HepG2 (cell line): ENCODE results near the gene CNNM2. TPM values are rescaled to one million over a fixed set of nuclear protein-coding genes. Genes with fewer than 3 reads are reported as not detected.

Experiments used
- CREM ChIP-seq, 2 experiments: sonication (generic) in 1 of 2; formaldehyde crosslinking in 1 of 2; IDR thresholded peaks; 2 replicates each; pipeline versions ENCODE4 v1.4.0 to v1.6.1; 2016 to 2020; ENCODE audit warnings: antibody characterized with exemption in 1 of 2, mild to moderate bottlenecking in 1 of 2, missing genetic modification reagents in 1 of 2
- HDAC1 ChIP-seq: sonication (generic); formaldehyde crosslinking; IDR thresholded peaks from 2 replicates; pipeline ENCODE4 v1.5.1; 2020; ENCODE audit warnings: mild to moderate bottlenecking, missing genetic modification reagents
- HNF4A ChIP-seq: sonication (generic); formaldehyde crosslinking; IDR thresholded peaks from 2 replicates; pipeline ENCODE4 v1.4.0; 2020; ENCODE audit warnings: missing genetic modification reagents
- PLRG1 ChIP-seq: fragments of 450-650 bp; conservative IDR thresholded peaks from 2 replicates; pipeline ENCODE4 v1.6.1; 2016
- RFXANK ChIP-seq: IDR thresholded peaks from 2 replicates; pipeline ENCODE4 v1.6.1; 2016
- SAP130 ChIP-seq: IDR thresholded peaks from 2 replicates; pipeline ENCODE4 v1.6.1; 2016; ENCODE audit warnings: low read depth
- SATB2 ChIP-seq: sonication (generic); formaldehyde crosslinking; IDR thresholded peaks from 2 replicates; pipeline ENCODE4 v1.5.0; 2020; ENCODE audit warnings: missing genetic modification reagents
- SIN3A ChIP-seq: IDR thresholded peaks from 2 replicates; pipeline ENCODE4 v1.6.1; 2011; ENCODE audit warnings: low read depth, mild to moderate bottlenecking, control low read depth, low read length, borderline replicate concordance
- SMYD3 ChIP-seq: sonication (generic); formaldehyde crosslinking; IDR thresholded peaks from 2 replicates; pipeline ENCODE4 v1.8.1; 2023; ENCODE audit warnings: mild to moderate bottlenecking, missing genetic modification reagents
- SOX13 ChIP-seq, 3 experiments: fragments of 450-650 bp in 1 of 3; sonication (generic) in 1 of 3; formaldehyde crosslinking in 1 of 3; IDR thresholded peaks in 2 of 3; conservative IDR thresholded peaks in 1 of 3; 2 replicates each; pipeline versions ENCODE4 v1.5.0 to v1.6.1; 2016 to 2020; ENCODE audit warnings: antibody characterized with exemption in 1 of 3, mild to moderate bottlenecking in 1 of 3, missing compliant biosample characterization in 1 of 3, missing genetic modification reagents in 1 of 3, moderate library complexity in 1 of 3
- SOX6 ChIP-seq, 2 experiments: fragments of 450-650 bp in 1 of 2; sonication (generic) in 1 of 2; formaldehyde crosslinking in 1 of 2; IDR thresholded peaks; 2 replicates each; pipeline versions ENCODE4 v1.4.0 to v1.6.1; 2017 to 2020; ENCODE audit warnings: antibody characterized with exemption in 1 of 2, mild to moderate bottlenecking in 1 of 2, missing genetic modification reagents in 1 of 2
- ZSCAN31 ChIP-seq: sonication (generic); formaldehyde crosslinking; IDR thresholded peaks from 2 replicates; pipeline ENCODE4 v1.5.0; 2020; ENCODE audit warnings: low read depth, mild to moderate bottlenecking, missing genetic modification reagents
- polyA plus RNA-seq, 8 experiments: library from polyadenylated mRNA; depleted of rRNA in 3 of 8; stranded (reverse) in 7 of 8; unstranded in 1 of 8; fragments of >200 nt; fragmentation: Illumina TruSeq in 4 of 8; extraction: Trizol in 4 of 8; gene quantifications; 2 replicates each; pipeline versions ENCODE4 v1.2.1 to v1.2.3, GENCODE V29; 2011 to 2016; ENCODE audit warnings: low read depth in 4 of 8, missing spikeins in 1 of 8, mixed read lengths in 1 of 8; ENCODE audit not compliant: insufficient read depth in 1 of 8
- total RNA-seq, 5 experiments: library from RNA; depleted of rRNA; stranded (reverse); fragments of >200 nt; fragmentation: Illumina TruSeq; extraction: Trizol; gene quantifications; 2 replicates each; pipeline ENCODE4 v1.2.3, GENCODE V29; 2016; ENCODE audit warnings: low read depth in 1 of 5
- TF ChIP-seq, protein P1 (sequence below): sonication (generic); formaldehyde crosslinking; IDR thresholded peaks from 2 replicates; pipeline ENCODE4 v1.8.1; 2023; ENCODE audit warnings: missing genetic modification reagents, inconsistent platforms, borderline replicate concordance
- TF ChIP-seq, protein P2 (sequence below): IDR thresholded peaks from 2 replicates; pipeline ENCODE4 v1.4.0; 2020; ENCODE audit warnings: mild to moderate bottlenecking, missing genetic modification reagents
- TF ChIP-seq, protein P3 (sequence below): sonication (generic); formaldehyde crosslinking; IDR thresholded peaks from 2 replicates; pipeline ENCODE4 v1.4.0; 2020; ENCODE audit warnings: missing genetic modification reagents, mild to moderate bottlenecking, borderline replicate concordance
- TF ChIP-seq, protein P4 (sequence below): sonication (generic); formaldehyde crosslinking; IDR thresholded peaks from 2 replicates; pipeline ENCODE4 v1.4.0; 2020; ENCODE audit warnings: missing genetic modification reagents

The CNNM2 gene
- total and polyA plus RNA-seq, 2 of the 13 experiments (the other 11 are each of a cell fraction or from before 2014, with no cell fraction given) = 7.1 to 9.0 TPM

DNA sequence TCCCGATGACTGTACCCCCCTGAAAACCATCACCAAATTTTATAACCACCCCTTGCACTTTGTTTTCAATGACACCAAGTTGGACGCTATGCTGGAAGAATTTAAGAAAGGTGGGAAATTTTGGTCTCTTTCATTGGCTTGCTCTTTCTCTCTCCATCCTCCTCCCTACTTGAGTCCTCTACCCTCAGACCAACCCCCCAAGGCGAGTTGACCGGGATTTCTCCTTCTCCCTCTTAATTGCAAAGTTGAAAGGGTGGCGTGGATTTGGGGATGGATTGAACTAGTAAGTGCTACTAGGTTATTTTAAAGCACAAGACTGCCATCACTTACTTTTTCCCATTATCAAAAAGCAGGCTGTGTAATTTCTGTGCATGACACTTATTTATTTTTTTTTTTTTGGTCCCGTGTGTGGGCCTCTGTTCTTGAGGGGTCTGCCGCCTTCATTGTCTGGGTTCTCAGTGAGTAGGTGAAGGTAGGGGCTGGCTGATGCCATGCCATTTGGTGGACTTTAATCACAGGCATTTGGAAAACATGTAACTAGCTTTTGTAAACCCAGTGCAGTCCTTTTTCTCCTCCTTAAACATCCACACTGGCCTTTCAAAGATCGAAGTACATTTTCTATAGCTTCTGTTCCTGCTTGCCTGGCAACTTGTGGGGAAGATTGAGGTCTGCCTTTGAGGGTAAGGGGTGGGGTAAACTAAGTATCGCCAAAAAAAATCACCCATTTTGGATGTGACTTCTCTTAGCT is 2.1 kb downstream of the CNNM2 start (continued):
- TF ChIP-seq, protein P1, sequence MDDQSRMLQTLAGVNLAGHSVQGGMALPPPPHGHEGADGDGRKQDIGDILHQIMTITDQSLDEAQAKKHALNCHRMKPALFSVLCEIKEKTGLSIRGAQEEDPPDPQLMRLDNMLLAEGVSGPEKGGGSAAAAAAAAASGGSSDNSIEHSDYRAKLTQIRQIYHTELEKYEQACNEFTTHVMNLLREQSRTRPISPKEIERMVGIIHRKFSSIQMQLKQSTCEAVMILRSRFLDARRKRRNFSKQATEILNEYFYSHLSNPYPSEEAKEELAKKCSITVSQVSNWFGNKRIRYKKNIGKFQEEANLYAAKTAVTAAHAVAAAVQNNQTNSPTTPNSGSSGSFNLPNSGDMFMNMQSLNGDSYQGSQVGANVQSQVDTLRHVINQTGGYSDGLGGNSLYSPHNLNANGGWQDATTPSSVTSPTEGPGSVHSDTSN (CRISPR knock-in tag) = no peak
- TF ChIP-seq SAP130 (CRISPR knock-in tag) = peak; percentile 67
- TF ChIP-seq HNF4A (CRISPR knock-in tag) = peak; percentile 82
- 0 out of 2 replicates have a peak, but pooled peaks have one; percentile 24 for TF ChIP-seq HDAC1 (CRISPR knock-in tag)
- TF ChIP-seq, protein P2, sequence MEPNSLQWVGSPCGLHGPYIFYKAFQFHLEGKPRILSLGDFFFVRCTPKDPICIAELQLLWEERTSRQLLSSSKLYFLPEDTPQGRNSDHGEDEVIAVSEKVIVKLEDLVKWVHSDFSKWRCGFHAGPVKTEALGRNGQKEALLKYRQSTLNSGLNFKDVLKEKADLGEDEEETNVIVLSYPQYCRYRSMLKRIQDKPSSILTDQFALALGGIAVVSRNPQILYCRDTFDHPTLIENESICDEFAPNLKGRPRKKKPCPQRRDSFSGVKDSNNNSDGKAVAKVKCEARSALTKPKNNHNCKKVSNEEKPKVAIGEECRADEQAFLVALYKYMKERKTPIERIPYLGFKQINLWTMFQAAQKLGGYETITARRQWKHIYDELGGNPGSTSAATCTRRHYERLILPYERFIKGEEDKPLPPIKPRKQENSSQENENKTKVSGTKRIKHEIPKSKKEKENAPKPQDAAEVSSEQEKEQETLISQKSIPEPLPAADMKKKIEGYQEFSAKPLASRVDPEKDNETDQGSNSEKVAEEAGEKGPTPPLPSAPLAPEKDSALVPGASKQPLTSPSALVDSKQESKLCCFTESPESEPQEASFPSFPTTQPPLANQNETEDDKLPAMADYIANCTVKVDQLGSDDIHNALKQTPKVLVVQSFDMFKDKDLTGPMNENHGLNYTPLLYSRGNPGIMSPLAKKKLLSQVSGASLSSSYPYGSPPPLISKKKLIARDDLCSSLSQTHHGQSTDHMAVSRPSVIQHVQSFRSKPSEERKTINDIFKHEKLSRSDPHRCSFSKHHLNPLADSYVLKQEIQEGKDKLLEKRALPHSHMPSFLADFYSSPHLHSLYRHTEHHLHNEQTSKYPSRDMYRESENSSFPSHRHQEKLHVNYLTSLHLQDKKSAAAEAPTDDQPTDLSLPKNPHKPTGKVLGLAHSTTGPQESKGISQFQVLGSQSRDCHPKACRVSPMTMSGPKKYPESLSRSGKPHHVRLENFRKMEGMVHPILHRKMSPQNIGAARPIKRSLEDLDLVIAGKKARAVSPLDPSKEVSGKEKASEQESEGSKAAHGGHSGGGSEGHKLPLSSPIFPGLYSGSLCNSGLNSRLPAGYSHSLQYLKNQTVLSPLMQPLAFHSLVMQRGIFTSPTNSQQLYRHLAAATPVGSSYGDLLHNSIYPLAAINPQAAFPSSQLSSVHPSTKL (CRISPR knock-in tag) = peak; percentile 48
- TF ChIP-seq, protein P3, sequence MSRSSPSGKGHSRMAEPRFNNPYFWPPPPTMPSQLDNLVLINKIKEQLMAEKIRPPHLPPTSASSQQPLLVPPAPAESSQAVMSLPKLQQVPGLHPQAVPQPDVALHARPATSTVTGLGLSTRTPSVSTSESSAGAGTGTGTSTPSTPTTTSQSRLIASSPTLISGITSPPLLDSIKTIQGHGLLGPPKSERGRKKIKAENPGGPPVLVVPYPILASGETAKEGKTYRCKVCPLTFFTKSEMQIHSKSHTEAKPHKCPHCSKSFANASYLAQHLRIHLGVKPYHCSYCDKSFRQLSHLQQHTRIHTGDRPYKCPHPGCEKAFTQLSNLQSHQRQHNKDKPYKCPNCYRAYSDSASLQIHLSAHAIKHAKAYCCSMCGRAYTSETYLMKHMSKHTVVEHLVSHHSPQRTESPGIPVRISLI (CRISPR knock-in tag) = 0 out of 2 replicates have a peak, but pooled peaks have one; percentile 27
- TF ChIP-seq PLRG1 = no peak
- no peak for TF ChIP-seq SMYD3 (CRISPR knock-in tag)
- no peak; the same call in 1 of the 2 replicates for TF ChIP-seq SIN3A
- no peak for TF ChIP-seq RFXANK (CRISPR knock-in tag)
- TF ChIP-seq, protein P4, sequence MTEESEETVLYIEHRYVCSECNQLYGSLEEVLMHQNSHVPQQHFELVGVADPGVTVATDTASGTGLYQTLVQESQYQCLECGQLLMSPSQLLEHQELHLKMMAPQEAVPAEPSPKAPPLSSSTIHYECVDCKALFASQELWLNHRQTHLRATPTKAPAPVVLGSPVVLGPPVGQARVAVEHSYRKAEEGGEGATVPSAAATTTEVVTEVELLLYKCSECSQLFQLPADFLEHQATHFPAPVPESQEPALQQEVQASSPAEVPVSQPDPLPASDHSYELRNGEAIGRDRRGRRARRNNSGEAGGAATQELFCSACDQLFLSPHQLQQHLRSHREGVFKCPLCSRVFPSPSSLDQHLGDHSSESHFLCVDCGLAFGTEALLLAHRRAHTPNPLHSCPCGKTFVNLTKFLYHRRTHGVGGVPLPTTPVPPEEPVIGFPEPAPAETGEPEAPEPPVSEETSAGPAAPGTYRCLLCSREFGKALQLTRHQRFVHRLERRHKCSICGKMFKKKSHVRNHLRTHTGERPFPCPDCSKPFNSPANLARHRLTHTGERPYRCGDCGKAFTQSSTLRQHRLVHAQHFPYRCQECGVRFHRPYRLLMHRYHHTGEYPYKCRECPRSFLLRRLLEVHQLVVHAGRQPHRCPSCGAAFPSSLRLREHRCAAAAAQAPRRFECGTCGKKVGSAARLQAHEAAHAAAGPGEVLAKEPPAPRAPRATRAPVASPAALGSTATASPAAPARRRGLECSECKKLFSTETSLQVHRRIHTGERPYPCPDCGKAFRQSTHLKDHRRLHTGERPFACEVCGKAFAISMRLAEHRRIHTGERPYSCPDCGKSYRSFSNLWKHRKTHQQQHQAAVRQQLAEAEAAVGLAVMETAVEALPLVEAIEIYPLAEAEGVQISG (CRISPR knock-in tag) = no peak
- no peak for TF ChIP-seq SOX6 (IDR thresholded peaks at IDR 0.05)
- TF ChIP-seq SOX6 (CRISPR knock-in tag; IDR thresholded peaks at IDR 0.05) = peak; percentile 31; the same call in 1 of the 2 replicates
- TF ChIP-seq CREM (IDR thresholded peaks at IDR 0.05) = peak; percentile 29; the same call in 1 of the 2 replicates
- TF ChIP-seq CREM (CRISPR knock-in tag; IDR thresholded peaks at IDR 0.05) = no peak
- TF ChIP-seq SATB2 (CRISPR knock-in tag) = no peak
- TF ChIP-seq SOX13 (IDR thresholded peaks at IDR 0.05) = no peak
- TF ChIP-seq SOX13 (CRISPR knock-in tag; conservative IDR thresholded peaks at IDR 0.05 in 1 of 2, IDR thresholded peaks at IDR 0.05 in 1 of 2) = peak in 1 of 2 experiments; percentile 29; a peak in 1 of 4 replicates
- TF ChIP-seq ZSCAN31 (CRISPR knock-in tag) = no peak
